Thoracic aorta (tissue), 2 donors: ENCODE data around the gene GAA. TPM values are rescaled to one million over a fixed set of nuclear protein-coding genes. Genes with fewer than 3 reads are reported as not detected.

Source experiments
- ATAC-seq: fragments of 150-250 bp; one replicate; pipeline ENCODE4 v1.8.0; 2017; ENCODE audit warnings: low read depth; ENCODE audit not compliant: insufficient number of reproducible peaks, low FRiP score
- DNase-seq: peaks from one replicate; pipeline ENCODE4 v3.0.0-alpha.2; 2020; ENCODE audit warnings: low spot score
- H3K27ac ChIP-seq, 2 donors: fragments of 200-600 bp; sonication (generic); 1 replicate in 1 of 2; 2 replicates in 1 of 2; pipeline ENCODE4 v1.5.1; 2016; ENCODE audit warnings: mild to moderate bottlenecking in 2 of 2, moderate library complexity in 2 of 2
- H3K27me3 ChIP-seq: fragments of 200-600 bp; sonication (generic); replicated peaks from 2 replicates; pipeline ENCODE4 v1.6.0; 2016; ENCODE audit warnings: mild to moderate bottlenecking; ENCODE audit not compliant: insufficient read depth
- H3K36me3 ChIP-seq: fragments of 200-600 bp; sonication (generic); one replicate; pipeline ENCODE4 v1.5.1; 2016
- H3K4me1 ChIP-seq, 2 donors: fragments of 200-600 bp; sonication (generic); 1 replicate in 1 of 2; 2 replicates in 1 of 2; pipeline versions ENCODE4 v1.5.1 to v1.6.0; 2016; ENCODE audit warnings: low read depth in 2 of 2, mild to moderate bottlenecking in 1 of 2; ENCODE audit not compliant: control insufficient read depth in 1 of 2
- H3K4me3 ChIP-seq: fragments of 200-600 bp; sonication (generic); 2 replicates; pipeline ENCODE4 v1.5.1; 2016; ENCODE audit warnings: mild to moderate bottlenecking
- H3K9me3 ChIP-seq: fragments of 200-600 bp; sonication (generic); 2 replicates; pipeline ENCODE4 v1.5.1; 2016
- CTCF ChIP-seq: fragments of 200-600 bp; sonication (generic); IDR thresholded peaks from one replicate; pipeline ENCODE4 v1.5.1; 2019; ENCODE audit warnings: antibody characterized with exemption
- total RNA-seq, 2 donors: library from RNA; depleted of rRNA; stranded (reverse); fragments of >200 nt; gene quantifications; one replicate each; pipeline versions ENCODE4 v1.1.0 to v1.2.3, GENCODE V29; 2016

Gene GAA
- total RNA-seq, 2 donors from 2014 or later, result 101 to 126 TPM

- Histone ChIP-seq H3K4me3 (no peak overlapping the region), H3K27ac (no peak overlapping the region), H3K36me3 (peaks cover 63% of the 10 kb centered on the region), H3K27me3 (no peaks in the 10 kb centered on the region), H3K9me3 (no peaks in the 10 kb centered on the region), H3K4me1 (no peaks in the 10 kb centered on the region)
- ATAC-seq (no peak), DNase-seq (no peak)
- no peak for TF ChIP-seq CTCF
Observed at GRCh38 chr17:80138856-80139426, 37.6 kb downstream of the GAA start.

GRCh38 chr17:80141463-80142165 lies 40.2 kb downstream of the GAA start:
- Histone ChIP-seq H3K9me3 (no peaks in the 10 kb centered on the region), H3K4me3 (no peak overlapping the region), H3K27me3 (no peaks in the 10 kb centered on the region), H3K27ac (no peak overlapping the region), H3K4me1 (peaks cover 9 to 18% of the 10 kb centered on the region in 2 donors), H3K36me3 (peaks cover 43% of the 10 kb centered on the region)
- DNase-seq (no peak), ATAC-seq (no peak)
- no peak for TF ChIP-seq CTCF

GRCh38 chr17:80142929-80143328 lies 41.5 kb downstream of the GAA start:
- no peak for DNase-seq
- Histone ChIP-seq H3K27ac (no peak overlapping the region), H3K4me1 (peaks cover 10 to 19% of the 10 kb centered on the region in 2 donors), H3K4me3 (no peak overlapping the region), H3K9me3 (no peaks in the 10 kb centered on the region), H3K27me3 (no peaks in the 10 kb centered on the region), H3K36me3 (peaks cover 33% of the 10 kb centered on the region)
- ATAC-seq, result no peak
- TF ChIP-seq CTCF, result no peak

- Histone ChIP-seq H3K36me3 (peaks cover 13% of the 10 kb centered on the region), H3K4me1 (peaks cover 14 to 24% of the 10 kb centered on the region in 2 donors), H3K4me3 (peak overlapping the region; percentile 82), H3K27me3 (no peaks in the 10 kb centered on the region), H3K9me3 (no peaks in the 10 kb centered on the region), H3K27ac (no peak overlapping the region)
- no peak for ATAC-seq
- TF ChIP-seq CTCF, result no peak
- no peak for DNase-seq
Observed at GRCh38 chr17:80145076-80146075, 44.0 kb downstream of the GAA start.
